Measurements from ENCODE around the gene NLK. TPM values are rescaled to one million over a fixed set of nuclear protein-coding genes. Genes with fewer than 3 reads are reported as not detected.
"Not testable (repeated sequence)": the region's sequence is repeated elsewhere in the genome, so short reads cannot be mapped to it uniquely, and the experiment has no call there.

NLK gene
- total RNA-seq, 1 donor from 2014 or later = 25.4 TPM

DNA sequence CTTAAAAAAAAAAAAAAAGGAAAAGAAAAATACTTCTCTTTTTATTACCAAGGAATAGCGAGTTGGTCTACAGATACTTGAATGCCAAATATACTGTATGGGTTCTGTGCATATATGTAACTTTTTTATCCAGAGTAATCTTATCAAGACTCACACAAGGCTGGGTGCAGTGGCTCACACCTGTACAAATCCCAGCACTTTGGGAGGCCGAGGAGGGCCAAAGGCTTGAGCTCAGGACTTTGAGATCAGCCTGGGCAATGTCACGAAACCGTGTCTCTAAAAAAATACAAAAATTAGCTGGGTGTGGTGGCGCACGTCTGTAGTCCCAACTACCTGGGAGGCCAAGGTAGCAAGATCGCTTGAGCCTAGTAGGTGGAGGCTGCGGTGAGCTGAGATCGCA is 139.1 kb downstream of the NLK start:
- TF ChIP-seq, protein P1, sequence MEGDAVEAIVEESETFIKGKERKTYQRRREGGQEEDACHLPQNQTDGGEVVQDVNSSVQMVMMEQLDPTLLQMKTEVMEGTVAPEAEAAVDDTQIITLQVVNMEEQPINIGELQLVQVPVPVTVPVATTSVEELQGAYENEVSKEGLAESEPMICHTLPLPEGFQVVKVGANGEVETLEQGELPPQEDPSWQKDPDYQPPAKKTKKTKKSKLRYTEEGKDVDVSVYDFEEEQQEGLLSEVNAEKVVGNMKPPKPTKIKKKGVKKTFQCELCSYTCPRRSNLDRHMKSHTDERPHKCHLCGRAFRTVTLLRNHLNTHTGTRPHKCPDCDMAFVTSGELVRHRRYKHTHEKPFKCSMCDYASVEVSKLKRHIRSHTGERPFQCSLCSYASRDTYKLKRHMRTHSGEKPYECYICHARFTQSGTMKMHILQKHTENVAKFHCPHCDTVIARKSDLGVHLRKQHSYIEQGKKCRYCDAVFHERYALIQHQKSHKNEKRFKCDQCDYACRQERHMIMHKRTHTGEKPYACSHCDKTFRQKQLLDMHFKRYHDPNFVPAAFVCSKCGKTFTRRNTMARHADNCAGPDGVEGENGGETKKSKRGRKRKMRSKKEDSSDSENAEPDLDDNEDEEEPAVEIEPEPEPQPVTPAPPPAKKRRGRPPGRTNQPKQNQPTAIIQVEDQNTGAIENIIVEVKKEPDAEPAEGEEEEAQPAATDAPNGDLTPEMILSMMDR (conservative IDR thresholded peaks at IDR 0.05) = no peak
- H3K4me3 Mint-ChIP-seq = no peak overlapping the region
- H3K9me3 Mint-ChIP-seq = peaks cover 7% of the 10 kb centered on the region
- H3K36me3 Mint-ChIP-seq = peaks cover 16% of the 10 kb centered on the region
- no peak overlapping the region for H3K27ac Mint-ChIP-seq
- no peaks in the 10 kb centered on the region for H3K4me1 Mint-ChIP-seq (ENCODE audit: unreplicated experiment)
- no peaks in the 10 kb centered on the region for H3K27me3 Mint-ChIP-seq
- DNase-seq (ENCODE audit: extremely low spot score, unreplicated experiment) = no peak

DNA sequence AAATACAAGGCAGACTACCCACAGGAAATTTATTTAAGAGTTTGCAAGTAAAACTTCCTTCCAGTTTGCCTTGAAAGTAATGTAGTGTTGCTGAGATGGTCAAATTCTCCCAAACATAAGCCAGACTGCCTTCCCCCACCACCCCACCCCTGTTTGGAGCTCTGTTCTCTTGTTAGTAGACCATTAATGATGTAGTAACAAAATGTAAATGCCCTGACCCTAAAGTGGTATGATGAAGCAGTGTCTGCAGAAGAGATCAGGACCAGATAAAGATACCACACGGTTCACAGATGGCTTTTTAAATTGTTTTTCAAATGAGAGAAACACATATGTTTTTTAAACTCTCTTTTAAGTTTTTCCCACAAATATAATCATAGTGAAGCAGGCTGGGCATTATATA is 140.1 kb downstream of the NLK start:
- Mint-ChIP-seq H3K27me3 (no peaks in the 10 kb centered on the region), H3K36me3 (peaks cover 20% of the 10 kb centered on the region), H3K9me3 (peaks cover 7% of the 10 kb centered on the region)

DNA sequence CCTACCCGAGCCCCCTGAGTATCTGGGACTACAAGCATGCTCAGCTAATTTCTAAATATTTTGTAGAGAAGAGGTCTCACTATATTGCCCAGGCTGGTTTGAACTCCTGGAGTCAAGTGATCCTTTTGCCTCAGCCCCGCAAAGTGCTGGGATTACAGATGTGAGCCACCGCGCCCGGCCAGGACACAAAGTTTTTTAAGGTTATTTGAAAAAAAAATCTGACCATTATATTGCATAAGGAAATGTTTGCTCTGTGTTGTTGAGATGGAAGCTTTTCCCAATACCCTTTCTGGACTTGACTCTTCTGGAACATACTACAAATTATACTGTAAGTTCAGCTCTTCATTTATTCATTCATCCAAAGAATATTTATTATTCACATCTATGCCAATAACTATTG is 143.2 kb downstream of the NLK start:
- peaks cover 7% of the 10 kb centered on the region for H3K9me3 Mint-ChIP-seq
- no peak overlapping the region for H3K27ac Mint-ChIP-seq
- TF ChIP-seq, protein P1 (conservative IDR thresholded peaks at IDR 0.05) = no peak
- DNase-seq (ENCODE audit: extremely low spot score, unreplicated experiment) = no peak
- no peaks in the 10 kb centered on the region for H3K27me3 Mint-ChIP-seq
- peaks cover 4% of the 10 kb centered on the region for H3K4me1 Mint-ChIP-seq (ENCODE audit: unreplicated experiment)
- peaks cover 18% of the 10 kb centered on the region for H3K36me3 Mint-ChIP-seq
- H3K4me3 Mint-ChIP-seq = no peak overlapping the region

More for the DNA sequence above, 140.1 kb downstream of the NLK start:
- Mint-ChIP-seq H3K4me3 (no peak overlapping the region), H3K27ac (no peak overlapping the region), H3K4me1 (ENCODE audit: unreplicated experiment) (no peaks in the 10 kb centered on the region)
- DNase-seq (ENCODE audit: extremely low spot score, unreplicated experiment) = no peak
- TF ChIP-seq, protein P1 (conservative IDR thresholded peaks at IDR 0.05) = no peak

DNA sequence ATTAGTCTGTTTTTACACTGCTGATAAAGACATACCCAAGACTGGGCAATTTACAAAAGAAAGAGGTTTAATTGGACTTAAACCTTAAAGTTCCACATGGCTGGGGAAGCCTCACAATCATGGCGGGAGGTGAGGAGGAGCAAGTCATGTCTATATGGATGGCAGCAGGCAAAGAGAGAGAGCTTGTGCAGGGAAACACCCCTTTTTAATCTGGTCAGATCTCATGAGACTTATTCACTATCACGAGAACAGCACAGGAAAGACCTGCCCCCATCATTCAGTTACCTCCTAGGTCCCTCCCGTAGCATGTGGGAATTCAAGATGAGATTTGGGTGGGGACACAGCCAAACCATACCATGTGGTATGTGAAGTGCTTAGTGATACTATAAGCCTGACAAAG is 144.0 kb downstream of the NLK start:
- peaks cover 19% of the 10 kb centered on the region for H3K36me3 Mint-ChIP-seq
- not testable (repeated sequence) for DNase-seq (ENCODE audit: extremely low spot score, unreplicated experiment); H3K27ac Mint-ChIP-seq; H3K27me3 Mint-ChIP-seq; H3K4me1 Mint-ChIP-seq (ENCODE audit: unreplicated experiment); H3K9me3 Mint-ChIP-seq; H3K4me3 Mint-ChIP-seq

DNA sequence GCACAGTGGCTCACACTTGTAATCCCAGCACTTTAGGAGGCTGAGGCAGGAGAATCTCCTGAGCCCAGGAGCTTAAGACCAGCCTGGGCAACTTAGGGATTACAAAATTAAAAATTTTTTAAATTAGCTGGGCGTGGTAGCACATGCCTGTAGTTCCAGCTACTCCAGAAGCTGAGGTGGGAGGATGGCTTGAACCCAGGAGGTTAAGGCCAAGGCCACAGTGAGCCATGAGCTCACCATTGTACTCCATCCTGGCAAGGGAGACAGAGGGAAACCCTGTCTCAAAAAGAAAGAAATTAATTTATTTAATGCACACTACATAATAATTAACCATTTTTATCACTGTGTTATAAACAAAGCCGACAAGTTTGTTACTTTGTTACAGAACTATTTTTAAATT is 145.5 kb downstream of the NLK start:
- Mint-ChIP-seq H3K4me3 (no peak overlapping the region), H3K4me1 (ENCODE audit: unreplicated experiment) (peaks cover 4% of the 10 kb centered on the region), H3K27me3 (no peaks in the 10 kb centered on the region), H3K27ac (no peak overlapping the region), H3K36me3 (peaks cover 25% of the 10 kb centered on the region), H3K9me3 (peaks cover 7% of the 10 kb centered on the region)
- TF ChIP-seq, protein P1 (conservative IDR thresholded peaks at IDR 0.05) = no peak
- no peak for DNase-seq (ENCODE audit: extremely low spot score, unreplicated experiment)

DNA sequence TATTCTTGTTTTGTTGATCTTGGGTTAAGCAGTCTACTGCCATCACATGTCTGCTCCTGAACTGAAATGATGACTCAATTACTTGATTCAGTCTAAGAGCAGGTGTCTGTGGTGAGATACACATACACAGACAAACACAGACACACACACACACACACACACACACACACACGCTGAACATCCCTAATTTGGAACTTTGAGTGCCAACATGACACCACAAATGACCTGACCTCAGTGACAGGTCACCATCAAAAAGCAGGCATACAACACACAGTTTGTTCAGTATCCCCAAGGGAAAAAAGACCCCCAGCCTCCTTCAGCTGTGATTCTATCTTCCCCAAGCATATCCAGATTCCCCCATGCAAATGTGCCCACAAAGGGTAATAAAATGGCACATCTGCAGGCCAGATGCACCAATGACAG is 146.4 kb downstream of the NLK start:
- Mint-ChIP-seq H3K4me3 (no peak overlapping the region), H3K36me3 (peaks cover 27% of the 10 kb centered on the region), H3K4me1 (ENCODE audit: unreplicated experiment) (peaks cover 4% of the 10 kb centered on the region), H3K27me3 (no peaks in the 10 kb centered on the region), H3K27ac (no peak overlapping the region), H3K9me3 (peaks cover 7% of the 10 kb centered on the region)
- TF ChIP-seq, protein P1 (conservative IDR thresholded peaks at IDR 0.05) = no peak
- DNase-seq (ENCODE audit: extremely low spot score, unreplicated experiment) = no peak
